ENCODE measurements around the gene WNT9B. TPM values are rescaled to one million over a fixed set of nuclear protein-coding genes. Genes with fewer than 3 reads are reported as not detected.

Gene WNT9B
- total RNA-seq, 1 experiment from 2014 or later: 0.70 TPM

DNA sequence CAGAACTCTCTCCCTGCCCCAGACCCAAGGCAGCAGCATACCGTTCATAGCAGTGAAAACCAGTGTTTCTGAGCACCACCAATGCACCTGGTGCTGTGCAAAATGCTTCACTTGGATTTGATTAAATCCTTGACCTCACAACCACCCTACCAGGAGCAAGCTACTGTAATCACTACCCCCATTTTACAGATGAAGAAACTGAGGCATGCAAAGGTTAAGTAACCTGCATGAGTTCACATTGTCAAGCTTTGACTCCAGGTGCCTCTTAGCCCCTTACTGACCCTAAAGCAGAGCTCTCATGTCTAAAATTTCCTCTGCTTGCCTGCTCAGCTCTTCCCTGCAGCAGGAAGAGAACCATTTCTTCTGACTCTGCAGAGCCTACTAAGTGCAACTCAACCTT, 37.3 kb downstream of the WNT9B start:
- no peaks in the 10 kb centered on the region for H3K23me2 ChIP-seq (ENCODE audit: insufficient read length, low read depth, low read length, poor library complexity, severe bottlenecking)
- no peak overlapping the region for H3T11ph ChIP-seq (ENCODE audit: low read length)
- Mint-ChIP-seq H3K27ac (no peak overlapping the region), H3K36me3 (ENCODE audit: insufficient read depth in 1 of 3, low read depth in 3 of 3) (no peaks in the 10 kb centered on the region), H3K9me3 (no peaks in the 10 kb centered on the region), H3K27me3 (ENCODE audit: low read depth) (peaks cover 11% of the 10 kb centered on the region), H3K4me1 (peaks cover 7 to 17% of the 10 kb centered on the region in 2 experiments), H3K4me3 (no peak overlapping the region)
- H4K20me1 ChIP-seq (ENCODE audit: control insufficient read depth, insufficient read depth, insufficient read length): peaks cover 2% of the 10 kb centered on the region
- no peak overlapping the region for H2BK15ac ChIP-seq (ENCODE audit: low read depth, low read length)
- H4K91ac ChIP-seq (ENCODE audit: insufficient read length, low read depth, low read length): no peak overlapping the region
- H3K9ac ChIP-seq (ENCODE audit: extremely low read depth, insufficient read length, low read length): no peak overlapping the region
- no peak overlapping the region for H2BK12ac ChIP-seq (ENCODE audit: insufficient read length, low read depth, low read length)
- H3K56ac ChIP-seq (ENCODE audit: insufficient read length, low read depth, low read length): no peak overlapping the region
- TF ChIP-seq, protein P1, sequence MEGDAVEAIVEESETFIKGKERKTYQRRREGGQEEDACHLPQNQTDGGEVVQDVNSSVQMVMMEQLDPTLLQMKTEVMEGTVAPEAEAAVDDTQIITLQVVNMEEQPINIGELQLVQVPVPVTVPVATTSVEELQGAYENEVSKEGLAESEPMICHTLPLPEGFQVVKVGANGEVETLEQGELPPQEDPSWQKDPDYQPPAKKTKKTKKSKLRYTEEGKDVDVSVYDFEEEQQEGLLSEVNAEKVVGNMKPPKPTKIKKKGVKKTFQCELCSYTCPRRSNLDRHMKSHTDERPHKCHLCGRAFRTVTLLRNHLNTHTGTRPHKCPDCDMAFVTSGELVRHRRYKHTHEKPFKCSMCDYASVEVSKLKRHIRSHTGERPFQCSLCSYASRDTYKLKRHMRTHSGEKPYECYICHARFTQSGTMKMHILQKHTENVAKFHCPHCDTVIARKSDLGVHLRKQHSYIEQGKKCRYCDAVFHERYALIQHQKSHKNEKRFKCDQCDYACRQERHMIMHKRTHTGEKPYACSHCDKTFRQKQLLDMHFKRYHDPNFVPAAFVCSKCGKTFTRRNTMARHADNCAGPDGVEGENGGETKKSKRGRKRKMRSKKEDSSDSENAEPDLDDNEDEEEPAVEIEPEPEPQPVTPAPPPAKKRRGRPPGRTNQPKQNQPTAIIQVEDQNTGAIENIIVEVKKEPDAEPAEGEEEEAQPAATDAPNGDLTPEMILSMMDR (conservative IDR thresholded peaks at IDR 0.05): no peak
- no peaks in the 10 kb centered on the region for H3K79me1 ChIP-seq (ENCODE audit: insufficient read depth, low read depth, low read length, poor library complexity, severe bottlenecking)
- H2AFZ ChIP-seq (ENCODE audit: low read length): no peak overlapping the region
- no peaks in the 10 kb centered on the region for H3K79me2 ChIP-seq (ENCODE audit: insufficient read depth, low read length)
- no peak overlapping the region for H4K5ac ChIP-seq (ENCODE audit: insufficient read length, low read depth, low read length)
- no peak overlapping the region for H3K27ac ChIP-seq (ENCODE audit: insufficient read length, low read depth, low read length)
- DNase-seq: no peak
- H3K4me2 ChIP-seq (ENCODE audit: insufficient read depth, insufficient read length, low read length): no peak overlapping the region
- H2BK5ac ChIP-seq (ENCODE audit: insufficient read length, low read length): no peak overlapping the region
- no peak overlapping the region for H2BK120ac ChIP-seq (ENCODE audit: low read depth, low read length, poor library complexity, severe bottlenecking)
- no peak overlapping the region for H3K14ac ChIP-seq (ENCODE audit: insufficient read depth, low read length)
- H3K27me3 ChIP-seq (ENCODE audit: insufficient read depth, low read length): no peaks in the 10 kb centered on the region
- H2AK5ac ChIP-seq (ENCODE audit: insufficient read length, low read length): no peak overlapping the region
- no peak overlapping the region for H3K18ac ChIP-seq (ENCODE audit: insufficient read length, low read depth, low read length)
- H3K9me3 ChIP-seq (ENCODE audit: control insufficient read depth, low read depth, low read length): no peaks in the 10 kb centered on the region
- no peak overlapping the region for H4K8ac ChIP-seq (replicated peaks; ENCODE audit: insufficient read length, low read depth, low read length)
- WGBS (ENCODE audit: extremely low coverage, insufficient read length, low lambda C conversion rate): no CpG with 5 or more reads among the region's 1 CpG
- no peak overlapping the region for H3K23ac ChIP-seq (ENCODE audit: insufficient read length, low read depth, low read length)
- no peaks in the 10 kb centered on the region for H3K4me1 ChIP-seq (ENCODE audit: insufficient read depth, low read length)
- H3K4ac ChIP-seq (ENCODE audit: low read depth, low read length): no peak overlapping the region
- no peak overlapping the region for H2BK20ac ChIP-seq (ENCODE audit: low read depth, low read length, poor library complexity, severe bottlenecking)
